ENCODE results near the gene TBC1D10A.

TBC1D10A gene

GRCh38 chr22:30307041-30307574 lies 19.6 kb downstream of the TBC1D10A start:
- TF ChIP-seq NFIC (IDR thresholded peaks at IDR 0.05) (peak; percentile 54), RAD21 (IDR thresholded peaks at IDR 0.05; ENCODE audit: low read depth) (no peak)

GRCh38 chr22:30306627-30307011 lies 20.1 kb downstream of the TBC1D10A start:
- TF ChIP-seq REST (IDR thresholded peaks at IDR 0.05; ENCODE audit: low read depth) (no peak), YY1 (IDR thresholded peaks at IDR 0.05; ENCODE audit: low read depth) (no peak), TCF12 (IDR thresholded peaks at IDR 0.05; ENCODE audit: low read depth) (no peak), TEAD4 (IDR thresholded peaks at IDR 0.05) (no peak), CEBPB (IDR thresholded peaks at IDR 0.05) (no peak), EGR1 (IDR thresholded peaks at IDR 0.05) (no peak), FOXM1 (IDR thresholded peaks at IDR 0.05; ENCODE audit: borderline replicate concordance, low read depth) (no peak), EP300 (IDR thresholded peaks at IDR 0.05; ENCODE audit: borderline replicate concordance) (no peak), ZBTB7A (IDR thresholded peaks at IDR 0.05; ENCODE audit: low read depth) (no peak), TAF1 (IDR thresholded peaks at IDR 0.05; ENCODE audit: low read depth) (no peak), RAD21 (IDR thresholded peaks at IDR 0.05; ENCODE audit: low read depth) (no peak), CREB1 (IDR thresholded peaks at IDR 0.05; ENCODE audit: low read depth) (no peak), NFIC (IDR thresholded peaks at IDR 0.05) (no peak)
- TF ChIP-seq, protein P1, sequence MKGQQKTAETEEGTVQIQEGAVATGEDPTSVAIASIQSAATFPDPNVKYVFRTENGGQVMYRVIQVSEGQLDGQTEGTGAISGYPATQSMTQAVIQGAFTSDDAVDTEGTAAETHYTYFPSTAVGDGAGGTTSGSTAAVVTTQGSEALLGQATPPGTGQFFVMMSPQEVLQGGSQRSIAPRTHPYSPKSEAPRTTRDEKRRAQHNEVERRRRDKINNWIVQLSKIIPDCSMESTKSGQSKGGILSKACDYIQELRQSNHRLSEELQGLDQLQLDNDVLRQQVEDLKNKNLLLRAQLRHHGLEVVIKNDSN (IDR thresholded peaks at IDR 0.05) = no peak
- TF ChIP-seq, protein P2, sequence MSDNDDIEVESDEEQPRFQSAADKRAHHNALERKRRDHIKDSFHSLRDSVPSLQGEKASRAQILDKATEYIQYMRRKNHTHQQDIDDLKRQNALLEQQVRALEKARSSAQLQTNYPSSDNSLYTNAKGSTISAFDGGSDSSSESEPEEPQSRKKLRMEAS (IDR thresholded peaks at IDR 0.05) = no peak

DNA sequence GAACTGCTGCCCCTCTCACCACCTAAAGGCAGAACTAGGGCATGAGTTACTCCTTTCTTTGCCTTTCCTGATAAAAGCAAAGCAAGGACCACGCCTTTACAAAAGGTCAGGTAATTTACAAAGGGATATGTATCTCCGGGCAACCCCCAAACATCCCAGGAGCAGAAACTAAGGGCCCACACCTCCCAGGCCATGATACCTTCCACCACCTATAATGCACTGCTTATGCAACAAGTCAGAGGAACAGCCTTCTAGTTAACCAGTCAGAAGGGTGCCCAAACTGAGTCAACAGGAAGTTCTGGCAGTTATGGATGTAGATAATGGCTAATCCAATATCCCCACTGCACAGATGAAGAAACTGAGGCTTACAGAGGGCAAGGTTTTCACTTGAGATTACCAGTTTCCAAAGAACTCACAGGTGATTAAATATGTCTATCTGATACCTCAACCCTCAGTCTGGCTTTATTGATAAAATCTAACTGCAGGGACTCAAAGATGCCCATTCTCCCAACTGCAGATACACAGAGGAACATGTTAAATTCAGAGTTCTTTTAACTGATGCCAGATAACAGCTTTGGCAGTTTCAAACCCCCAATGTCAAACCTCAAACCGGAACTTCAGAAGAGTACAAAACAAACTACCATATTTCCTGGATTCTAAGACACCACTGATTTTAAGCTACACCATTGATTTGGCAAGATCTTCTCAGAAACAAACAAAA lies 20.7 kb downstream of the TBC1D10A start:
- TF ChIP-seq REST (IDR thresholded peaks at IDR 0.05; ENCODE audit: low read depth) = no peak
- no peak for TF ChIP-seq TAF1 (IDR thresholded peaks at IDR 0.05; ENCODE audit: low read depth)
- no peak for TF ChIP-seq TCF12 (IDR thresholded peaks at IDR 0.05; ENCODE audit: low read depth)
- TF ChIP-seq NFIC (IDR thresholded peaks at IDR 0.05) = no peak

GRCh38 chr22:30305519-30305905 lies 21.2 kb downstream of the TBC1D10A start:
- TF ChIP-seq TAF1 (IDR thresholded peaks at IDR 0.05; ENCODE audit: low read depth) (no peak), RAD21 (IDR thresholded peaks at IDR 0.05; ENCODE audit: low read depth) (no peak), EP300 (IDR thresholded peaks at IDR 0.05; ENCODE audit: borderline replicate concordance) (no peak), CEBPB (IDR thresholded peaks at IDR 0.05) (no peak), ZBTB7A (IDR thresholded peaks at IDR 0.05; ENCODE audit: low read depth) (no peak), NFIC (IDR thresholded peaks at IDR 0.05) (no peak), TCF12 (IDR thresholded peaks at IDR 0.05; ENCODE audit: low read depth) (no peak), CREB1 (IDR thresholded peaks at IDR 0.05; ENCODE audit: low read depth) (no peak), TEAD4 (IDR thresholded peaks at IDR 0.05) (no peak), EGR1 (IDR thresholded peaks at IDR 0.05) (no peak)
- TF ChIP-seq, protein P2 (IDR thresholded peaks at IDR 0.05) = no peak
- TF ChIP-seq, protein P1 (IDR thresholded peaks at IDR 0.05) = no peak

DNA sequence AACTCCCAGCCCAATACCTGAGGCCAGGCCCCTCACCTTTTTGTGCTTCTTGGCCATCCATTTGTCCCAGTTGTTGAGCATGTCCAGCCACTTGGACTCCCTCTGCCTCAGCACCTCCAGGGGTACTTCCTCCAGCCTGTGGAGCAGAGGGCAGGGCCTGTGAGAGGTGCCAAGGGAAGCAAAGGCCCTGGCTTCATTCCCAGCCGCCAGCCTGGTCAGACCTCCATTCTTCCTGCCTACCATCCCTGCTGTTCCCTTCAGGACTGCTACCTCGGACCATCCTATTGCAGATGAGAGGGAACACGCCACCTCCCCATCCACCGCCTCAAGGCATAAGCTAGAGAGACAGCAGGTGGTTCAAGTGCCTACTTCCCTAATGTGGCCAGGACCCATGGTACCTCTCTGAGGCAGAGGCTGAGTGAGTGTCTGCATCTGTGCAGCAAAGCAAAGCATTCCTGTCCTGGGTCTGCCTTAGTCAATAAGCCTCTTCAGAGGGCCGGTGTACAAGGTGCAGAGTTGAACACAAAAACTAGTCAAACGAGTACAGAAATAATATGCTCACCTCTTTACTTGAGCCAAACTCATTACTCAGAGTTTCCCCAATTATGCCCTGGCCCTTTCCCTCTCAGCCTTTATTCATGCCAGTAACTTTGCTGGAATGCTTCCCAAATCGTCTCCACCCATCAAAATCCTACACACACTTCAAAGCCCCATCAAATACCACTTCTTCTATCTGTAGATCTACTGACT lies 22.1 kb downstream of the TBC1D10A start:
- TF ChIP-seq REST (IDR thresholded peaks at IDR 0.05; ENCODE audit: low read depth) (no peak), TEAD4 (IDR thresholded peaks at IDR 0.05) (peak; percentile 79), NFIC (IDR thresholded peaks at IDR 0.05) (peak; percentile 92), RAD21 (IDR thresholded peaks at IDR 0.05; ENCODE audit: low read depth) (no peak; the same call in 1 of the 2 replicates), EGR1 (IDR thresholded peaks at IDR 0.05) (no peak), TAF1 (IDR thresholded peaks at IDR 0.05; ENCODE audit: low read depth) (no peak), ZBTB7A (IDR thresholded peaks at IDR 0.05; ENCODE audit: low read depth) (no peak), EP300 (IDR thresholded peaks at IDR 0.05; ENCODE audit: borderline replicate concordance) (peak; percentile 81; the same call in 1 of the 2 replicates), CEBPB (IDR thresholded peaks at IDR 0.05) (peak; percentile 2; the same call in 1 of the 2 replicates), FOXM1 (IDR thresholded peaks at IDR 0.05; ENCODE audit: borderline replicate concordance, low read depth) (no peak; the same call in 1 of the 2 replicates), YY1 (IDR thresholded peaks at IDR 0.05; ENCODE audit: low read depth) (no peak; the same call in 1 of the 2 replicates), TCF12 (IDR thresholded peaks at IDR 0.05; ENCODE audit: low read depth) (peak; percentile 84)
- TF ChIP-seq, protein P2 (IDR thresholded peaks at IDR 0.05) = 0 out of 2 replicates have a peak, but pooled peaks have one; percentile 35
- TF ChIP-seq, protein P1 (IDR thresholded peaks at IDR 0.05) = no peak
